Fibroblast of lung (primary cell): ENCODE measurements around the gene DNPH1. TPM values are rescaled to one million over a fixed set of nuclear protein-coding genes. Genes with fewer than 3 reads are reported as not detected.

Source experiments
- DNase-seq, 2 donors: peaks; one replicate each; pipeline versions ENCODE4 v3.0.0 to v3.0.0-alpha.2; 2010; ENCODE audit warnings: low read depth in 2 of 2
- H2AFZ ChIP-seq: 2 replicates; pipeline ENCODE4 v1.5.1; 2012; ENCODE audit warnings: low read length, control low read depth, inconsistent platforms
- H3K27ac ChIP-seq: 2 replicates; pipeline ENCODE4 v1.5.1; 2011; ENCODE audit warnings: low read length, control low read depth; ENCODE audit not compliant: insufficient read depth
- H3K27me3 ChIP-seq: 2 replicates; pipeline ENCODE4 v1.5.1; 2011; ENCODE audit warnings: mild to moderate bottlenecking, low read length; ENCODE audit not compliant: control insufficient read depth, insufficient read depth
- H3K36me3 ChIP-seq: 2 replicates; pipeline ENCODE4 v1.5.1; 2011; ENCODE audit warnings: low read length; ENCODE audit not compliant: control insufficient read depth, insufficient read depth
- H3K4me1 ChIP-seq: 2 replicates; pipeline ENCODE4 v1.5.1; 2011; ENCODE audit warnings: low read length; ENCODE audit not compliant: control insufficient read depth, insufficient read depth; ENCODE audit errors: extremely low read depth
- H3K4me2 ChIP-seq: 2 replicates; pipeline ENCODE4 v1.5.1; 2011; ENCODE audit warnings: low read length, control low read depth; ENCODE audit not compliant: insufficient read depth; ENCODE audit errors: extremely low read depth
- H3K4me3 ChIP-seq, 4 experiments: fragments of 200-600 bp in 1 of 4; sonication (generic) in 1 of 4; replicated peaks in 1 of 4; 2 replicates each; pipeline ENCODE4 v1.5.1; 2011 to 2016; ENCODE audit warnings: low read length in 4 of 4, low read depth in 3 of 4, mild to moderate bottlenecking in 3 of 4, control low read depth in 2 of 4, inconsistent platforms in 1 of 4, mixed read lengths in 1 of 4; ENCODE audit not compliant: insufficient read depth in 1 of 4; ENCODE audit errors: control extremely low read depth in 1 of 4
- H3K79me2 ChIP-seq: 2 replicates; pipeline ENCODE4 v1.5.1; 2012; ENCODE audit warnings: mild to moderate bottlenecking, low read length, inconsistent platforms; ENCODE audit not compliant: control insufficient read depth, insufficient read depth
- H3K9ac ChIP-seq: 2 replicates; pipeline ENCODE4 v1.5.1; 2011; ENCODE audit warnings: mild to moderate bottlenecking, low read length, control low read depth; ENCODE audit not compliant: insufficient read depth
- H3K9me3 ChIP-seq: 2 replicates; pipeline ENCODE4 v1.5.1; 2012; ENCODE audit warnings: low read depth, low read length; ENCODE audit not compliant: control insufficient read depth, insufficient read depth
- H4K20me1 ChIP-seq: 2 replicates; pipeline ENCODE4 v1.5.1; 2011; ENCODE audit warnings: low read length; ENCODE audit not compliant: control insufficient read depth, insufficient read depth; ENCODE audit errors: extremely low read depth
- CTCF ChIP-seq, 2 donors: IDR thresholded peaks in 1 of 2; conservative IDR thresholded peaks in 1 of 2; 1 replicate in 1 of 2; 2 replicates in 1 of 2; pipeline ENCODE4 v1.5.1; 2011 to 2012; ENCODE audit warnings: low read length in 2 of 2, control low read depth in 1 of 2, inconsistent platforms in 1 of 2, low read depth in 1 of 2, mild to moderate bottlenecking in 1 of 2
- EZH2 ChIP-seq: IDR thresholded peaks from 2 replicates; pipeline ENCODE4 v1.5.1; 2012; ENCODE audit warnings: low read length, control low read depth, mild to moderate bottlenecking; ENCODE audit errors: missing control alignments
- polyA plus RNA-seq, 2 donors: library from polyadenylated mRNA; depleted of rRNA in 1 of 2; stranded (reverse) in 1 of 2; unstranded in 1 of 2; fragments of >200 nt; gene quantifications; 2 replicates each; pipeline ENCODE4 v1.2.1, GENCODE V29; 2011 to 2012; ENCODE audit warnings: missing spikeins in 1 of 2
- total RNA-seq: library from RNA; depleted of rRNA; stranded (reverse); fragments of >200 nt; gene quantifications from 2 replicates; pipeline ENCODE4 v1.2.1, GENCODE V29; 2014

Gene DNPH1
- total and polyA plus RNA-seq, 2 donors (not counting 1 experiment from before 2014, with no cell fraction given): 31.2 to 52.5 TPM

GRCh38 chr6:43221046-43221972 lies 8.0 kb downstream of the DNPH1 start:
- Histone ChIP-seq H3K9ac (no peak overlapping the region), H3K4me3 (no peak overlapping the region), H3K9me3 (no peaks in the 10 kb centered on the region), H2AFZ (no peak overlapping the region), H3K27me3 (no peaks in the 10 kb centered on the region), H3K36me3 (peaks cover 12% of the 10 kb centered on the region), H3K4me1 (no peaks in the 10 kb centered on the region), H3K4me2 (no peak overlapping the region), H3K27ac (no peak overlapping the region), H4K20me1 (no peaks in the 10 kb centered on the region), H3K79me2 (no peaks in the 10 kb centered on the region)
- peak in 1 of 2 donors; percentile 18 for DNase-seq
- TF ChIP-seq EZH2: no peak
- no peak for TF ChIP-seq CTCF (conservative IDR thresholded peaks at IDR 0.05 in 1 of 2, IDR thresholded peaks at IDR 0.05 in 1 of 2; ENCODE audit: low read depth in 1 of 2, low read length in 2 of 2)

DNA sequence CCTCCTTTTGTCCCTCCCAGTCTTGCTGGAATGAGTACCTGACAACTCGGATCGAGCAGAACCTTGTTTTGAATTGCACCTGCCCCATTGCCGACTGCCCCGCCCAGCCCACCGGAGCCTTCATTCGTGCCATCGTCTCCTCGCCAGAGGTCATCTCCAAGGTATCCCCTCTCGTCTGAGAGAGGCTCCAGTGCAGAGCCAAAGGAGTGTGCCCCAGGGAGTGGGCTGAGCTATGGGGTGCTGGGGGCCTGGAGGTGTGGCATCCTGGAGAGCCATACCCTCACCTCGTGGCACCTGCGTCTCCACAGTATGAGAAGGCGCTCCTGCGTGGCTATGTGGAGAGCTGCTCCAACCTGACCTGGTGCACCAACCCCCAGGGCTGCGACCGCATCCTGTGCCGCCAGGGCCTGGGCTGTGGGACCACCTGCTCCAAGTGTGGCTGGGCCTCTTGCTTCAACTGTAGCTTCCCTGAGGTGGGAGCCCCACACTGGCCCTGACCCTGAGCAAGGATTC lies 8.8 kb downstream of the DNPH1 start:
- no peak overlapping the region for H3K27ac ChIP-seq
- H3K36me3 ChIP-seq: peaks cover 14% of the 10 kb centered on the region
- no peak overlapping the region for H3K4me2 ChIP-seq
- H3K79me2 ChIP-seq: no peaks in the 10 kb centered on the region
- H3K27me3 ChIP-seq: no peaks in the 10 kb centered on the region
- no peak for TF ChIP-seq EZH2
- H3K9ac ChIP-seq: no peak overlapping the region
- no peaks in the 10 kb centered on the region for H3K4me1 ChIP-seq
- no peaks in the 10 kb centered on the region for H4K20me1 ChIP-seq
- H3K4me3 ChIP-seq: no peak overlapping the region
- no peak for DNase-seq
- H2AFZ ChIP-seq: no peak overlapping the region
- no peaks in the 10 kb centered on the region for H3K9me3 ChIP-seq

DNA sequence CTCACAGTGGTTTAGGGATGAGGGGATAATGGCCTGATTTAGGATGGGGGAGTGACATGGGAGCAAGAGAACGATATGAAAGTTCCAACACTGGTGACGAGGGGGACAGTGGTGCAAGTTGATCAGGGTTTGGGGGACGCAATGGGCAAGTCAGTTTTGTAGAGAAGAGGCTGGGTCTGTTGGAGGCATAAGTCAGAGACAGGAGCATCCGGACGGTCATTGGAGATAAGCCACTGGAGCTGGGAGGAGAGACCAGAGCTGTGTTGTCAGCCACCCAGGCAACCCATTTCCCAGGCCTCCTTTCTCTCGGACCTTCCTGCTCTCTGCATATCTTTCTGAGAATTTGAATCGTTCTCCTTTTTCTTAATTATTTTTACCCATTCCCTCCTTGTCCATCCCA lies 9.5 kb downstream of the DNPH1 start:
- no peak for TF ChIP-seq CTCF (conservative IDR thresholded peaks at IDR 0.05 in 1 of 2, IDR thresholded peaks at IDR 0.05 in 1 of 2; ENCODE audit: low read depth in 1 of 2, low read length in 2 of 2)
- TF ChIP-seq EZH2: no peak
- Histone ChIP-seq H4K20me1 (no peaks in the 10 kb centered on the region), H2AFZ (no peak overlapping the region), H3K36me3 (peaks cover 14% of the 10 kb centered on the region), H3K4me1 (no peaks in the 10 kb centered on the region), H3K4me3 (no peak overlapping the region), H3K27ac (no peak overlapping the region), H3K9me3 (no peaks in the 10 kb centered on the region), H3K9ac (no peak overlapping the region), H3K27me3 (no peaks in the 10 kb centered on the region), H3K4me2 (no peak overlapping the region), H3K79me2 (no peaks in the 10 kb centered on the region)
- DNase-seq: no peak
